Tibial nerve (tissue), 4 donors: ENCODE data around the gene NYNRIN. TPM values are rescaled to one million over a fixed set of nuclear protein-coding genes. Genes with fewer than 3 reads are reported as not detected.

Source experiments
- DNase-seq, 2 donors: peaks; one replicate each; pipeline ENCODE4 v3.0.0-alpha.2; 2019; ENCODE audit warnings: low spot score in 2 of 2
- H3K27ac ChIP-seq, 4 donors: fragments of 200-600 bp; sonication (generic) in 3 of 4; one replicate each; pipeline ENCODE4 v1.5.1; 2017 to 2019; ENCODE audit warnings: mild to moderate bottlenecking in 1 of 4
- H3K27me3 ChIP-seq, 2 donors: fragments of 200-600 bp; sonication (generic) in 1 of 2; one replicate each; pipeline versions ENCODE4 v1.5.1 to v1.6.0; 2017 to 2019
- H3K36me3 ChIP-seq, 3 donors: fragments of 200-600 bp; sonication (generic); one replicate each; pipeline ENCODE4 v1.5.1; 2018 to 2019
- H3K4me1 ChIP-seq, 4 donors: fragments of 200-600 bp; sonication (generic) in 3 of 4; one replicate each; pipeline ENCODE4 v1.5.1; 2017 to 2019
- H3K4me3 ChIP-seq, 4 donors: fragments of 200-600 bp; sonication (generic) in 3 of 4; one replicate each; pipeline ENCODE4 v1.5.1; 2017 to 2019; ENCODE audit warnings: mild to moderate bottlenecking in 1 of 4, moderate library complexity in 1 of 4
- H3K9me3 ChIP-seq, 4 donors: fragments of 200-600 bp; sonication (generic) in 3 of 4; one replicate each; pipeline ENCODE4 v1.5.1; 2017 to 2019
- EP300 ChIP-seq, 2 donors: sonication (generic); formaldehyde crosslinking; IDR thresholded peaks; one replicate each; pipeline ENCODE4 v1.6.1; 2017; ENCODE audit warnings: antibody characterized with exemption in 2 of 2, mild to moderate bottlenecking in 1 of 2
- POLR2A ChIP-seq, 2 donors: fragments of 450-650 bp; IDR thresholded peaks; one replicate each; pipeline ENCODE4 v1.6.1; 2017; ENCODE audit warnings: antibody characterized with exemption in 2 of 2, mild to moderate bottlenecking in 2 of 2, moderate library complexity in 2 of 2
- WGBS, 2 donors: methylation state at CpG; one replicate each; pipeline ENCODE4 v1.1.5; 2018; 5-methylcytosine and 5-hydroxymethylcytosine counted together
- total RNA-seq, 4 donors: library from RNA; depleted of rRNA; stranded (reverse); fragments of >200 nt; gene quantifications; one replicate each; pipeline ENCODE4 v1.1.0, GENCODE V29; 2016
- TF ChIP-seq, protein P1 (sequence below), 5 experiments: fragments of 200-600 bp in 3 of 5; fragments of 450-650 bp in 2 of 5; sonication (generic) in 3 of 5; IDR thresholded peaks; one replicate each; pipeline ENCODE4 v1.5.1; 2016 to 2019; ENCODE audit warnings: antibody characterized with exemption in 5 of 5, mild to moderate bottlenecking in 3 of 5, moderate library complexity in 2 of 5

The NYNRIN gene
- total RNA-seq, 4 donors from 2014 or later: 17.4 to 24.7 (median 19.4) TPM

DNA sequence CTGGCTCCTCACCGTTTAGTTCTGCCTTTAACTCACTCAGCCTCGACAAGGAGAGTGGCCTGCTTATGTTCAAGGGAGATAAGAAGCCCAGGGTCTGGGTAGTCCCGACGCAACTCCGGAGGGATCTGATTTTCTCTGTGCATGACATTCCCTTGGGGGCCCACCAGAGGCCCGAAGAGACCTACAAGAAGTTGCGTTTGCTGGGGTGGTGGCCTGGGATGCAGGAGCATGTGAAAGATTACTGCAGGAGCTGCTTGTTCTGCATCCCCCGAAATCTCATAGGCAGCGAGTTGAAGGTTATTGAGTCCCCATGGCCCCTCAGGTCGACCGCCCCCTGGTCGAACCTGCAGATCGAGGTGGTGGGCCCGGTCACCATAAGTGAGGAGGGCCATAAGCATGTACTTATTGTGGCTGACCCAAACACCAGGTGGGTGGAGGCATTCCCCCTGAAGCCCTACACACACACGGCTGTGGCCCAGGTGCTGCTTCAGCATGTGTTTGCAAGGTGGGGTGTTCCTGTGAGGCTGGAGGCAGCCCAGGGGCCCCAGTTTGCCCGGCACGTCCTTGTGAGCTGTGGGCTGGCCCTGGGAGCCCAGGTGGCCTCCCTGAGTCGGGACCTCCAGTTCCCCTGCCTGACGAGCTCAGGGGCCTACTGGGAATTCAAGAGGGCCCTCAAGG is 17.6 kb downstream of the NYNRIN start:
- Histone ChIP-seq H3K27ac (no peak overlapping the region), H3K36me3 (peaks cover 0 to 48% (median 0%) of the 10 kb centered on the region in 3 donors), H3K9me3 (no peaks in the 10 kb centered on the region), H3K4me1 (peaks cover 0 to 17% (median 0%) of the 10 kb centered on the region in 4 donors), H3K4me3 (no peak overlapping the region), H3K27me3 (no peaks in the 10 kb centered on the region)
- 70 to 72% methylated on average over 9 to 14 of the region's 19 CpGs for WGBS, 2 donors
- TF ChIP-seq, protein P1, sequence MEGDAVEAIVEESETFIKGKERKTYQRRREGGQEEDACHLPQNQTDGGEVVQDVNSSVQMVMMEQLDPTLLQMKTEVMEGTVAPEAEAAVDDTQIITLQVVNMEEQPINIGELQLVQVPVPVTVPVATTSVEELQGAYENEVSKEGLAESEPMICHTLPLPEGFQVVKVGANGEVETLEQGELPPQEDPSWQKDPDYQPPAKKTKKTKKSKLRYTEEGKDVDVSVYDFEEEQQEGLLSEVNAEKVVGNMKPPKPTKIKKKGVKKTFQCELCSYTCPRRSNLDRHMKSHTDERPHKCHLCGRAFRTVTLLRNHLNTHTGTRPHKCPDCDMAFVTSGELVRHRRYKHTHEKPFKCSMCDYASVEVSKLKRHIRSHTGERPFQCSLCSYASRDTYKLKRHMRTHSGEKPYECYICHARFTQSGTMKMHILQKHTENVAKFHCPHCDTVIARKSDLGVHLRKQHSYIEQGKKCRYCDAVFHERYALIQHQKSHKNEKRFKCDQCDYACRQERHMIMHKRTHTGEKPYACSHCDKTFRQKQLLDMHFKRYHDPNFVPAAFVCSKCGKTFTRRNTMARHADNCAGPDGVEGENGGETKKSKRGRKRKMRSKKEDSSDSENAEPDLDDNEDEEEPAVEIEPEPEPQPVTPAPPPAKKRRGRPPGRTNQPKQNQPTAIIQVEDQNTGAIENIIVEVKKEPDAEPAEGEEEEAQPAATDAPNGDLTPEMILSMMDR (IDR thresholded peaks at IDR 0.05): no peak
- TF ChIP-seq EP300 (IDR thresholded peaks at IDR 0.05) (no peak), POLR2A (IDR thresholded peaks at IDR 0.05) (no peak)
- DNase-seq: no peak

DNA sequence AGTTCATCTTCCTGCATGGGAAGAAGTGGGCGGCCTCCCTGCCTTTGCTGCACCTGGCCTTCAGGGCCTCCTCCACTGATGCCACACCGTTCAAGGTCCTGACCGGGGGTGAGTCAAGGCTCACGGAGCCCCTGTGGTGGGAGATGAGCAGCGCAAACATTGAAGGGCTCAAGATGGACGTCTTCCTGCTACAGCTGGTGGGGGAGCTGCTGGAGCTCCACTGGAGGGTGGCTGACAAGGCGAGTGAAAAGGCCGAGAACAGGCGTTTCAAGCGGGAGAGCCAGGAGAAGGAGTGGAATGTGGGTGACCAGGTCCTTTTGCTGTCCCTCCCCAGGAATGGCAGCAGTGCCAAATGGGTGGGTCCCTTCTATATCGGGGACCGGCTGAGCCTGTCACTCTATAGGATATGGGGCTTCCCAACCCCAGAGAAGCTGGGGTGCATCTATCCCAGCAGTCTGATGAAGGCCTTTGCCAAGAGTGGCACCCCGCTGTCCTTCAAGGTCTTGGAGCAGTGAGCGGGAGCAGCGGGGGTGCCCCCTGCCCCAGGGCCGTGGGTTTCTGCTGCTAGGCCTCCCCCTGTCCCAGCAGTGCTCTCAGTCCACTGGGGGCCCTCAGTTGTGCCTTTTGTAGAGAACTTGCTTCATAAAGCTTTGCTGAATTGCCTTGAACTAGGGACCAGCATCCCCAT is 18.3 kb downstream of the NYNRIN start:
- TF ChIP-seq POLR2A (IDR thresholded peaks at IDR 0.05): no peak
- no peak for TF ChIP-seq EP300 (IDR thresholded peaks at IDR 0.05)
- TF ChIP-seq, protein P1 (IDR thresholded peaks at IDR 0.05): no peak
- Histone ChIP-seq H3K4me3 (no peak overlapping the region), H3K4me1 (peaks cover 0 to 13% (median 0%) of the 10 kb centered on the region in 4 donors), H3K27me3 (no peaks in the 10 kb centered on the region), H3K36me3 (peaks cover 0 to 41% (median 0%) of the 10 kb centered on the region in 3 donors), H3K9me3 (no peaks in the 10 kb centered on the region), H3K27ac (no peak overlapping the region)
- DNase-seq: no peak
- WGBS, 2 donors: 67 to 78% methylated on average over 16 of the region's 16 CpGs

DNA sequence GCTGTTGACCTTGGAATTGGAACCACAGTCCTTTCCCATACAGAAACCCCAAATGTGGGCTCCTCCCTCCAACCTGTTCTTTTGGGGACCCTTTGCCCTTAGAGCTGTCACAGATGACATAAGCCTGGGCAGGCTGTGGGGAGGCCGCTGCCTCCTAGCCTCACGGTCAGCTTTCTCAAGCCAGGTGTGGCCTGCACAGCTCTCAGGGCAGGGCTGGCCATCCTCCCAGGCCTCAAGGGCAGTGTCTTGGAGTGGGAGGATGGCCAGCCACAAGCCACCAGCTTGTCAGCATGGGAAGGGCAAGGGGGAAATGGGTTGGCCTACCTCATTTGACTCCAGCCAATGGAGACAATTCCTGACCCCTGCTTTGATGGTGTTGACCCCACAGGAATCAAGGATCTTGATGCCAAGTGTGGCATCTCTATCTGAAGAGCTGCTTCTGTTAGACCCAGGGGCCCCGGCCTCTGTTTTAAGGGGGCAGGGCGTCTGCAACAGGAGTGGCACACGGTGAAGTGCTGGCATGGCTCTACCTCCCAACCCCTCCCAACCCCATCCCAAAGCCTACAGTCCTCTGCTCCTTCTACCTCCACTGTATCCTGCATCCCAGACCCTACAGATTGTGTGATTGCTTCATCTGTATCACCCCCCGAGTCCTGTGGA is 19.2 kb downstream of the NYNRIN start:
- H3K27ac ChIP-seq: no peak overlapping the region
- WGBS, 2 donors: 64 to 77% methylated on average over 6 of the region's 6 CpGs
- no peaks in the 10 kb centered on the region for H3K9me3 ChIP-seq
- H3K4me3 ChIP-seq: no peak overlapping the region
- H3K36me3 ChIP-seq: peaks cover 0 to 33% (median 0%) of the 10 kb centered on the region in 3 donors
- H3K27me3 ChIP-seq: no peaks in the 10 kb centered on the region
- TF ChIP-seq, protein P1 (IDR thresholded peaks at IDR 0.05): no peak
- TF ChIP-seq EP300 (IDR thresholded peaks at IDR 0.05) (no peak), POLR2A (IDR thresholded peaks at IDR 0.05) (no peak)
- peaks cover 0 to 13% (median 0%) of the 10 kb centered on the region in 4 donors for H3K4me1 ChIP-seq
- DNase-seq: no peak

DNA sequence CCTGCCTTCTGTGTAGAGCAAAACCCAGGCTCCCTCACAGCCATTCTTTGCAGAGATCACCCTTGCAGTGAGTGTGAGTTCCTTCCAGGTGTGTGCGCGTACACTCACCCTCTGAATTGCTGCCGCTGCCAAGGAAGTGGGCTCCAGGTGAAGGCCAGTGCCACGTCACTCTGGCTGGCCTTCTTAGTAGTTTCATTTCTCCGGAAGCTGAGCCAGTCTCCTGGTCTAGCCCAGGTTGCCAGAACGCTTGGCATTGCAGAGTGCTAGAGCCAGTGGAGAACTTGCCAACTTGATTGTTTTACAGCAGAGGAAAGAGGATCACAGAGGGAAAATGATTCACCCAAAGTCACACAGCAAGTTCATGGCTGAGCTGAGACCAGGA is 19.7 kb downstream of the NYNRIN start:
- no peak for DNase-seq
- H3K36me3 ChIP-seq: peaks cover 0 to 28% (median 0%) of the 10 kb centered on the region in 3 donors
- H3K9me3 ChIP-seq: no peaks in the 10 kb centered on the region
- H3K4me3 ChIP-seq: no peak overlapping the region
- H3K4me1 ChIP-seq: peaks cover 0 to 13% (median 0%) of the 10 kb centered on the region in 4 donors
- 61 to 74% methylated on average over 6 of the region's 6 CpGs for WGBS, 2 donors
- H3K27me3 ChIP-seq: no peaks in the 10 kb centered on the region
- H3K27ac ChIP-seq: no peak overlapping the region
- TF ChIP-seq POLR2A (IDR thresholded peaks at IDR 0.05) (no peak), EP300 (IDR thresholded peaks at IDR 0.05) (no peak)
- TF ChIP-seq, protein P1 (IDR thresholded peaks at IDR 0.05): no peak

DNA sequence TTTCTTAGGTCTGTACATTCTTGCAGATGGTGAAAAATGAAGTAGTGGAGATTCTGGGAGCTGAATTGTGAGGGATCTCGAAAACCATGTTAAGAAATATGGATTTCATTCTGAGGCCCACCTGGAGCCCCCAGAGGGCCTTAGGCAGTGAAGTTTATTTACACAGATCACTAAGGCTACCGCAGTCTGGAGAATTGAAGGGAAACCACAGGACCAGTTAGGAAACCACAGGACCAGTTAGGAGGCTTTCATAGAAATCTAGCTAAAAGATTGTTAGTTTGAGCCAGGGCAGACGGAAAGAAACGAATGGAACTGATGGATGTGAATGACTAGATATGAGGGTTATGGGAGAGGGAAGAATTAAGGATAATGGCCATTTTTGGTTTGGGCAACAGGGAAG is 23.5 kb downstream of the NYNRIN start:
- WGBS, 2 donors: 54 to 80% methylated on average over 4 of the region's 4 CpGs
- H3K4me1 ChIP-seq: peaks cover 0 to 29% (median 0%) of the 10 kb centered on the region in 4 donors
- TF ChIP-seq EP300 (IDR thresholded peaks at IDR 0.05) (no peak), POLR2A (IDR thresholded peaks at IDR 0.05) (no peak)
- TF ChIP-seq, protein P1 (IDR thresholded peaks at IDR 0.05): no peak
- H3K9me3 ChIP-seq: no peaks in the 10 kb centered on the region
- H3K27ac ChIP-seq: no peak overlapping the region
- no peak for DNase-seq
- H3K36me3 ChIP-seq: no peaks in the 10 kb centered on the region
- H3K4me3 ChIP-seq: no peak overlapping the region
- no peaks in the 10 kb centered on the region for H3K27me3 ChIP-seq
